Muscle of leg (tissue), 11 donors: Measurements from ENCODE around the gene EMD. TPM values are rescaled to one million over a fixed set of nuclear protein-coding genes. Genes with fewer than 3 reads are reported as not detected.

Source experiments
- DNase-seq: peaks from one replicate; pipeline ENCODE4 v3.0.0; 2013
- H3K27ac ChIP-seq: one replicate; pipeline ENCODE4 v1.5.1; 2013; ENCODE audit warnings: mild to moderate bottlenecking, low read length, control low read depth
- H3K27me3 ChIP-seq: one replicate; pipeline ENCODE4 v1.6.1; 2013; ENCODE audit warnings: low read length; ENCODE audit not compliant: control insufficient read depth, insufficient read depth
- H3K36me3 ChIP-seq: one replicate; pipeline ENCODE4 v1.6.1; 2013; ENCODE audit warnings: low read length; ENCODE audit not compliant: control insufficient read depth, insufficient read depth
- H3K4me1 ChIP-seq: one replicate; pipeline ENCODE4 v1.6.1; 2013; ENCODE audit warnings: low read length; ENCODE audit not compliant: control insufficient read depth, insufficient read depth
- H3K4me3 ChIP-seq: one replicate; pipeline ENCODE4 v1.5.1; 2013; ENCODE audit warnings: low read length, control low read depth
- H3K9me3 ChIP-seq: replicated peaks from 2 replicates; pipeline ENCODE4 v1.6.1; 2013; ENCODE audit warnings: low read depth, low read length; ENCODE audit not compliant: control insufficient read depth
- WGBS: methylation state at CpG from one replicate; pipeline ENCODE4 v1.1.5; 2013; ENCODE audit warnings: missing lambda C conversion rate; ENCODE audit not compliant: insufficient coverage; 5-methylcytosine and 5-hydroxymethylcytosine counted together
- polyA plus RNA-seq, 8 donors: library from polyadenylated mRNA; unstranded; fragments of 120-200 nt; gene quantifications; one replicate each; pipeline versions ENCODE4 v1.2.1 to v1.2.3, GENCODE V29; 2013; ENCODE audit warnings: inconsistent platforms in 1 of 8, low replicate concordance in 1 of 8; ENCODE audit not compliant: insufficient read length in 8 of 8, insufficient read depth in 1 of 8
- total RNA-seq: library from RNA; stranded (reverse); fragments of 120-200 nt; gene quantifications from one replicate; pipeline ENCODE4 v1.2.4, GENCODE V29; 2013

EMD gene
- total and polyA plus RNA-seq, 9 donors, result 8.7 to 66.7 (median 54.8) TPM

- Histone ChIP-seq H3K9me3 (no peaks in the 10 kb centered on the region), H3K4me1 (peaks cover 5% of the 10 kb centered on the region), H3K36me3 (peaks cover 49% of the 10 kb centered on the region), H3K4me3 (no peak overlapping the region), H3K27ac (no peak overlapping the region), H3K27me3 (no peaks in the 10 kb centered on the region)
- WGBS, result 69% methylated on average over 6 of the region's 7 CpGs
- no peak for DNase-seq
These were observed 31.0 kb upstream of the EMD start for GRCh38 chrX:154348114-154348531.

DNA sequence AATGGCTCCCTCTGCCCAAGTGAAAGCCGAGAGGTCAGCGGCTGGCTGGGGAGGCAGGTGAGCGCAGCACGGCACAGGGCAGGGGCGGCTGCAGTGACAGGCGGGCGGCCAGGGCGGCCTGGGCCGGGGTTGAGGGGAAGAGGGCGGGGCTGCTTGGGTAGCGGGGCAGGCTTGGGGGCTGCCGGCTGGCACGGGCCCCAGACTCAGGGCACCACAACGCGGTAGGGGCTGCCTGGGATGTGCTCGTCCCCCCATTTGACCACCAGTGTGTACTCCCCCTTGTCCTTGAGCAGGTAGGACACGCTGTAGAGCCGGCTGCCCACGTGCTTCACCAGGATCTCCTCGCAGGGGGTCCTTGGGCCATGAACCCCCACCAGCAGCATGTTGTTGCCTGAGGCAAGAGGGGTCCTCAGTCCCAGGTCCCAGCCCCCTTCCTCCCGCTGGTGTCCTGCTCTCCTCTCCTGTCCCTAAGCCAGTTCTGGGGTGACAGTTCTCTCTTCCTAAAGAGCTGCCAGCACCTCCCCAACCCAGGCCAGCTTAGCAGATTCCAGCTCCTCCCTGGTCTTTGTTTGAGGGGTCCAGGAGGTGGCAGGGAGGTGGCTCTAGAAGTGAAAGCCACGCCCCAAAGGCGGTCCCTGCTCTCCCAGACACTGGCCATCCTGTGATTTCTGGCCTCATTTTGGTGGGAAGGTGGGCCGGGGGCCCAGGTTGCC, 30.3 kb upstream of the EMD start:
- Histone ChIP-seq H3K9me3 (no peaks in the 10 kb centered on the region), H3K36me3 (peaks cover 55% of the 10 kb centered on the region)

DNA sequence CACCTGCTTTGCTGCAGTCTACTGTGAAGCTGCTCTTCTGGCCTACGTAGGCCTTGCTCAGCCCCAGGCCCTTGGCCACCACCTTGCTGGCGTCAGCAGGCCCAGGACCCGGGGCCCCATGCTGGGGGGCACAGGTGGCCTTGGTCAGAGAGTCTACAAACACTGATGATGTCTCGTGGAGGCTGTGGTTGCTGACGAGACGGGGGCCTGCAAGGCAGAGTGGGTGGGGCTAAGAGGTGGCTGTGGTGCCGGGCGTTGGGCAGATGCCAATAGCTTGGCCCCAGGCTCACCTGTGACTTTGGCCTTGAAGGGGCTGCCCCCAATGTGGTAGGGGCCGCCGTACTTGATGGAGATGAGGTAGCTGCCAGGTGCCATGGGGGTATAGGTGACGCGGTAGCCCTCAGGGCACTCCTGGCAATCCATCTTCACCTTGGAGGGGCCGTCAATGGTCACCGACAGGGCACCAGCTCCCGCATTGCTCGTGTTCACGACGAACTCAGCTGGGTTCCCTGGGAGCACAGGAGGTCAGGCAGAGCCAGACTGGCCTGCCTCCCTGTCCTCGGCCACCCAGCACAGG, 29.6 kb upstream of the EMD start:
- Histone ChIP-seq H3K4me1 (peaks cover 5% of the 10 kb centered on the region), H3K36me3 (peaks cover 62% of the 10 kb centered on the region), H3K9me3 (no peaks in the 10 kb centered on the region), H3K4me3 (no peak overlapping the region), H3K27ac (no peak overlapping the region), H3K27me3 (no peaks in the 10 kb centered on the region)
- no peak for DNase-seq
- 73% methylated on average over 19 of the region's 19 CpGs for WGBS

More for the DNA sequence above, 30.3 kb upstream of the EMD start:
- H3K4me3 ChIP-seq, result no peak overlapping the region
- peaks cover 5% of the 10 kb centered on the region for H3K4me1 ChIP-seq
- 83% methylated on average over 14 of the region's 24 CpGs for WGBS
- H3K27ac ChIP-seq, result no peak overlapping the region
- H3K27me3 ChIP-seq, result no peaks in the 10 kb centered on the region
- DNase-seq, result no peak

DNA sequence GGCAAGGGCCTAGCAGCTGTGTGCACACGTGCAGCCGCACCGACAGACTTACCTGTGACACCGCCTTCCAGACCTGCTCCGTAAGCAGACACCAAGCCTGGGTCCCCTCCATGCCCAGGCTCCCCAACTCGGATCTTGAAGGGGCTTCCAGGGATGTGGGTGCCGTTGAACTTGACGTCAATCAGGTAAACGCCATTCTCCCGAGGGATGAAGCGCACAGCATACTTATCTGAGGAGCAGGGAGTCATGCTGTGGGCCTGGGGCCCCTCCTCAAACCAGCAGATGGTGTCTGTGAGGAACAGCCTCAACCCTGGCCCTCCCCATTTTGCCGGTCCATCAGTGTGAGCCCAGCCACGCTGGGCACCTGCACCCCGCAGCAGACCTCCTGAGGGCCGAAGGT, 29.1 kb upstream of the EMD start:
- peaks cover 5% of the 10 kb centered on the region for H3K4me1 ChIP-seq
- no peaks in the 10 kb centered on the region for H3K27me3 ChIP-seq
- no peak for DNase-seq
- no peak overlapping the region for H3K4me3 ChIP-seq
- H3K36me3 ChIP-seq, result peaks cover 67% of the 10 kb centered on the region
- WGBS, result 77% methylated on average over 14 of the region's 15 CpGs
- H3K27ac ChIP-seq, result no peak overlapping the region
- no peaks in the 10 kb centered on the region for H3K9me3 ChIP-seq

DNA sequence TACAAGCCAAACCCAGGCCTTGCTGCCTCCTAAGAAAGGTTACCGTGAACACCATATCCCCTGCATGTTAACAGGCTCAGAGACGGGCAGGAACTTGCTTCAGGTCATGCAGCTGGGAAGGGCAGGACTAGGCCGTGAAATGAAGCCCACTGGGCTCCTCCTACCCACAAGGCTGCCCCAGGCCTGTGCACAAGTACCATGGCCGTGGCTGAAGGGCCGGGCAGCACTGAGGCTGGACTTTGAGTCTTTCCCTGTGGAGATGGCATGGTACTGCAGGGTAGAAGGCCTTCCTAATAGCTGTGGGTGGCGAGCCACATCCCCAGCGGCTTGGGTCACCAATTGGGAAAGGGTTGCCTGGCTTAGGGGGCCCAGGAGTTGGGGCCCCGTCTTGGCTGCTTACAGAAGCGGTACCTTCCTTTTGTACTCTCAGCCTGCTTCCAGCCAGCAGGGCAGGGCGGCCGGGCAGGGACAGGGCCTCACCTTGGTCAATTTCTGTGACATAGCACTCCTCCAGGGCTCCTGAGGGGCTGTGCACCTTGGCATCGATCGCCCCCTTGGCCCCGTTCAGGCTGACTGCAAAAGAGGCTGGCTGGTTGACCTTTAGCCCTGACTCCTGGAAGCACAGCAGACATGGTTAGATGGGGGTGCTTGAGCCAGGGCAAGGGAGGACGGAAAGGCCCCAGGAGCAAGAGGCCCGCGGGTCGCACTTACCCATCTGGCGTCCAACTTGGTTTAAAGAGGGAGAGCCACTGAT, 28.5 kb upstream of the EMD start:
- H3K27me3 ChIP-seq, result no peaks in the 10 kb centered on the region
- no peak for DNase-seq
- WGBS, result 86% methylated on average over 16 of the region's 19 CpGs
- H3K36me3 ChIP-seq, result peaks cover 73% of the 10 kb centered on the region
- H3K9me3 ChIP-seq, result no peaks in the 10 kb centered on the region
- H3K4me3 ChIP-seq, result no peak overlapping the region
- H3K27ac ChIP-seq, result no peak overlapping the region
- peaks cover 5% of the 10 kb centered on the region for H3K4me1 ChIP-seq

- no peaks in the 10 kb centered on the region for H3K9me3 ChIP-seq
- H3K4me3 ChIP-seq, result no peak overlapping the region
- peaks cover 81% of the 10 kb centered on the region for H3K36me3 ChIP-seq
- 84% methylated on average over 27 of the region's 30 CpGs for WGBS
- no peaks in the 10 kb centered on the region for H3K27me3 ChIP-seq
- H3K4me1 ChIP-seq, result peaks cover 5% of the 10 kb centered on the region
- no peak for DNase-seq
- H3K27ac ChIP-seq, result no peak overlapping the region
These were observed 27.7 kb upstream of the EMD start for GRCh38 chrX:154351183-154352011.

GRCh38 chrX:154352012-154352401, 27.1 kb upstream of the EMD start:
- Histone ChIP-seq H3K9me3 (no peaks in the 10 kb centered on the region), H3K36me3 (peaks cover 87% of the 10 kb centered on the region), H3K4me1 (peaks cover 5% of the 10 kb centered on the region), H3K4me3 (no peak overlapping the region), H3K27me3 (no peaks in the 10 kb centered on the region), H3K27ac (no peak overlapping the region)
- DNase-seq, result no peak
- WGBS, result 84% methylated on average over 12 of the region's 14 CpGs

- no peaks in the 10 kb centered on the region for H3K9me3 ChIP-seq
- H3K4me1 ChIP-seq, result peaks cover 5% of the 10 kb centered on the region
- DNase-seq, result no peak
- no peak overlapping the region for H3K4me3 ChIP-seq
- peaks cover 92% of the 10 kb centered on the region for H3K36me3 ChIP-seq
- no peak overlapping the region for H3K27ac ChIP-seq
- WGBS, result 90% methylated on average over 4 of the region's 13 CpGs
- H3K27me3 ChIP-seq, result no peaks in the 10 kb centered on the region
These were observed 26.6 kb upstream of the EMD start for GRCh38 chrX:154352466-154352865.

DNA sequence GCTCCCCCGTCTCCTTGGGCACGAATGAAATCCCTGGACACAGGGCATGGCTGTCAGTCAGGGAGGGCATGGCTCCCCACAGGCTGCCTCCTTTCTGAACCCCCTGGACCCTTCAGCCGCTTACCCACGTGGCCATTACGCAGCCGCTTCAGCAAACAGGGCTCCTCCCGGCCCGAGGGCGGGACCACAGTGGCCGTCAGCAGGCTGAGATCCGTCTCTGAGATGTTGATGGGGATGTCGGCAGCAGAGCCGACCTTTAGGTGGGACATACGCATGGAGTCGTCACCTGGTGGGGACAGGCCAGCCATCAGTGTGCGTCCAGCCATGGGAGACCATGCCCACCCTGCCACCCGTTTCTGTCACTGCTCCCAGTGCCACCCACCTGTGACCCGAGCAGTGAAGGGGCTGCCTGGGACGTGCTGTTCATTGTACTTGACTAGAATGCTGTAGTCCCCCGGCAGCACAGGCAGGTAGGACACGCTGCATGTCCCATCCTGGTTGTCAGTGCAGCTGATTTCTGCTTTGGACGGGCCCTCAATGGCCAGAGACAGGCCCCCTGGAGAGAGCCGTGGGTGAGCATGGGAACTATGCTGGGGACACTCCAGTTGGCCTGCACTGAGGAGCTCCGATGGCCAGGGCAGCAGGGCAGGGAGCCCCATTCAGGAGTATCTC, 25.8 kb upstream of the EMD start:
- Histone ChIP-seq H3K27me3 (no peaks in the 10 kb centered on the region), H3K9me3 (no peaks in the 10 kb centered on the region), H3K27ac (no peak overlapping the region), H3K36me3 (peaks cover 97% of the 10 kb centered on the region), H3K4me1 (peaks cover 2% of the 10 kb centered on the region), H3K4me3 (no peak overlapping the region)
- WGBS, result 83% methylated on average over 24 of the region's 24 CpGs
- DNase-seq, result no peak
